BE2C (cell line): ENCODE measurements around the gene PATL2.
"Not testable (repeated sequence)": the region's sequence is repeated elsewhere in the genome, so short reads cannot be mapped to it uniquely, and the experiment has no call there.

Experiments
- DNase-seq: peaks from one replicate; pipeline ENCODE4 v3.0.0-alpha.2; 2020
- H3K27me3 ChIP-seq: fragments of 250-450 bp; sonication (Bioruptor Pico); 2 replicates; pipeline ENCODE4 v1.5.1; 2020; ENCODE audit warnings: mild to moderate bottlenecking
- H3K36me3 ChIP-seq: fragments of 250-450 bp; sonication (Bioruptor Pico); 2 replicates; pipeline ENCODE4 v1.5.1; 2020; ENCODE audit warnings: mild to moderate bottlenecking
- H3K4me1 ChIP-seq: fragments of 250-450 bp; sonication (Bioruptor Pico); 2 replicates; pipeline ENCODE4 v1.5.1; 2020
- H3K4me3 ChIP-seq: 2 replicates; pipeline ENCODE4 v1.5.1; 2011; ENCODE audit warnings: low read depth, low read length
- H3K9me3 ChIP-seq: fragments of 250-450 bp; sonication (Bioruptor Pico); 2 replicates; pipeline ENCODE4 v1.5.1; 2020
- TF ChIP-seq, protein P1 (sequence below): IDR thresholded peaks from 2 replicates; pipeline ENCODE4 v1.5.1; 2012; ENCODE audit warnings: mild to moderate bottlenecking, low read depth, low read length

The PATL2 gene

DNA sequence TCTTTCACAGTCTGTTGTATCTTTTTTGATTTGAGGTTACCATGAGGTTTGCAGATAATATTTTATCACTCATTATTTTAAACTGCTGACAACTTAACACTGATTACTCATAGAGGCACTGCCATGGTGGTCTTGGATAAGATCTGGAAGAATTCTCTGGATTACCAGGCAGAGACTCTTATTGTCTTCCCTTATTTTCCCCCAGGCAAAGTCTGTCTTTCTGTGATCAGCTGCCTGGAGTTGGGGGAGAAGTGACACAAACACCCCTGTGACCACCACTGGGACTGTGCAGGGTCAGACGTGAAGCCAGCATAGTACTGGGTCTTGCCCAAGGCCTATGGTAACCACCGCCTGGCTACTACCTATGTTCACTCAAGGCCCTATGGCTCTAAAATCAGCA is 4.7 kb downstream of the PATL2 start:
- no peak for DNase-seq
- Histone ChIP-seq H3K9me3 (peaks cover 3% of the 10 kb centered on the region; the same call in 1 of the 2 replicates), H3K27me3 (no peaks in the 10 kb centered on the region), H3K4me3 (no peak overlapping the region), H3K4me1 (no peaks in the 10 kb centered on the region), H3K36me3 (no peaks in the 10 kb centered on the region)
- TF ChIP-seq, protein P1, sequence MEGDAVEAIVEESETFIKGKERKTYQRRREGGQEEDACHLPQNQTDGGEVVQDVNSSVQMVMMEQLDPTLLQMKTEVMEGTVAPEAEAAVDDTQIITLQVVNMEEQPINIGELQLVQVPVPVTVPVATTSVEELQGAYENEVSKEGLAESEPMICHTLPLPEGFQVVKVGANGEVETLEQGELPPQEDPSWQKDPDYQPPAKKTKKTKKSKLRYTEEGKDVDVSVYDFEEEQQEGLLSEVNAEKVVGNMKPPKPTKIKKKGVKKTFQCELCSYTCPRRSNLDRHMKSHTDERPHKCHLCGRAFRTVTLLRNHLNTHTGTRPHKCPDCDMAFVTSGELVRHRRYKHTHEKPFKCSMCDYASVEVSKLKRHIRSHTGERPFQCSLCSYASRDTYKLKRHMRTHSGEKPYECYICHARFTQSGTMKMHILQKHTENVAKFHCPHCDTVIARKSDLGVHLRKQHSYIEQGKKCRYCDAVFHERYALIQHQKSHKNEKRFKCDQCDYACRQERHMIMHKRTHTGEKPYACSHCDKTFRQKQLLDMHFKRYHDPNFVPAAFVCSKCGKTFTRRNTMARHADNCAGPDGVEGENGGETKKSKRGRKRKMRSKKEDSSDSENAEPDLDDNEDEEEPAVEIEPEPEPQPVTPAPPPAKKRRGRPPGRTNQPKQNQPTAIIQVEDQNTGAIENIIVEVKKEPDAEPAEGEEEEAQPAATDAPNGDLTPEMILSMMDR = no peak

GRCh38 chr15:44705986-44706385 is 5.1 kb downstream of the PATL2 start:
- Histone ChIP-seq H3K36me3 (no peaks in the 10 kb centered on the region), H3K4me3 (no peak overlapping the region), H3K9me3 (peaks cover 3% of the 10 kb centered on the region; the same call in 1 of the 2 replicates), H3K4me1 (no peaks in the 10 kb centered on the region), H3K27me3 (no peaks in the 10 kb centered on the region)
- TF ChIP-seq, protein P1 = no peak
- DNase-seq = no peak

DNA sequence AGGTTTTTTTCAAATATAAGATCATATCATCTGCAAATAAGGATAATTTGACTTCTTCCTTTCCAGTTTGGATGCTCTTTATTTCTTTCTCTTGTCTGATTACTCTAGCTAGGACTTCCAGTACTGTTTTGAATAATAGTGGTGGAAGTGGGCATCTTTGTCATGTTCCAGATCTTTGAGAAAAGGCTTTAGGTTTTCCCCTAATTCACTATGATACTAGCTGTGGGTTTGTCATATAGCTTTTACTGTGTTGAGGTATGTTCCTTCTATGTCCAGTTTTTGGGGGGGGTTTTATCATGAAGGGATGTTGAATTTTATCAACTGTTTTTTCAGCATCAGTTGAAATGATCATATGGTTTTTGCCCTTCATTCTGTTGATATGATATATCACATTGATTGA is 10.4 kb downstream of the PATL2 start:
- H3K27me3 ChIP-seq = not testable (repeated sequence)

DNA sequence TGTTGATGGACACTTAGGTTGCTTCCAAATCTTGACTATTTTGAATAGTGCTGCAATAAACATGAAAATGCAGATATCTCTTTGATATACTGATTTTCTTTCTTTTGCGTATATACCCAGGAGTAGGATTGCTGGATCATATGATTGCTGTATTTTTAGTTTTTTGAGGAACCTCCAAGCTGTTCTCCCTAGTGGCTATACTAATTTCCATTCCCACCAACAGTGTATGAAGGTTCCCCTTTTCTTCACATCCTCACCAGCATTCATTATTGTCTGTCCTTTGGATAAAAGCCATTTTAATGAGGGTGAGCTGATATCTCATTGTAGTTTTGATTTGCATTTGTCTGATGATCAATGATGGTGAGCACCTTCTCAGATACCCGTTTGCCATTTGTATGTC is 12.5 kb downstream of the PATL2 start:
- Histone ChIP-seq H3K36me3 (no peaks in the 10 kb centered on the region), H3K27me3 (peaks cover 3% of the 10 kb centered on the region), H3K4me3 (no peak overlapping the region), H3K4me1 (no peaks in the 10 kb centered on the region), H3K9me3 (peaks cover 3% of the 10 kb centered on the region; the same call in 1 of the 2 replicates)
- DNase-seq = no peak
- TF ChIP-seq, protein P1 = no peak

More for the DNA sequence above, 10.4 kb downstream of the PATL2 start:
- DNase-seq, H3K4me3 ChIP-seq, H3K9me3 ChIP-seq, H3K4me1 ChIP-seq, H3K36me3 ChIP-seq: not testable (repeated sequence)

DNA sequence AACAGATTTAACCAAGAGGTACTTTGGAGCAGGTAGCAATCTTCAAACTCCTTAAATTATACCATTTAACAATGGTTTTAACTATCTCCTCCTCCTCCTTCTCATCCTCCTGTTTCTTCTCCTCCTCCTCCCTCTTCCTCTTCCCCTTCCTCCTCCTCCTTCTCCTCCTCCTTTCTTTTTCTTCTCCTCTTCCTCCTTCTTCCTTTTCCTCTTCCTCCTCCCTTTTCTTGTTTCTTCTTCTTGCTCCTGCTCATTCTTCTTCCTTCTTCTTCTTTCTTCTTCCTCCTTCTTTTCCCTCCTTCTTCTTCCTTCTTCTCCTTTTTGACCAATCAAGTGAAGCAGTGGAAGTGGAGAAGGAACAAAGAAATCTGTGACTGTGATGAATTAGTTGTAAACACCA is 14.1 kb downstream of the PATL2 start:
- TF ChIP-seq, protein P1 = no peak
- Histone ChIP-seq H3K4me1 (no peaks in the 10 kb centered on the region), H3K36me3 (no peaks in the 10 kb centered on the region), H3K27me3 (peaks cover 3% of the 10 kb centered on the region), H3K4me3 (no peak overlapping the region), H3K9me3 (peaks cover 3% of the 10 kb centered on the region; the same call in 1 of the 2 replicates)
- no peak for DNase-seq

DNA sequence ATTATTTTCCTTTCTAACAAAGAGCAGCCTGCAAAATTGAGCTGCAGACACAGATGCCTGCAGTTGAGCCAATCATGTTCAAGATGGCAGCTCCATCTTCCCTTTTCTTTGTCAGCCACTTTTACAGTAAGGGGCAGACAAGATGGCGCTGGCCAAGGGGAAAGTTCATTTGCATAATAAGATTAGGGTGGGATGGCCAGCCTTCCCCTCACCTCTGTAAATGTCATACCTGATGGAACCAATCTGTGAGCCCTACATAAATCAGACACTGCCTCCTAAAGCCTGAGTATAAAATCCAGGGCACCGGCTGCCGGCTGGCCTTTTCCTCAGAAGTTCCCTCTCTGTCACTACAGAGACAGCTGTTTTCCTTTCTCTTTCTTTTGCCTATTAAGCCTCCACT is 15.8 kb downstream of the PATL2 start:
- TF ChIP-seq, protein P1 = no peak
- peaks cover 3% of the 10 kb centered on the region for H3K27me3 ChIP-seq
- no peak for DNase-seq

GRCh38 chr15:44694416-44694815 is 16.7 kb downstream of the PATL2 start:
- H3K4me3 ChIP-seq = no peak overlapping the region
- no peaks in the 10 kb centered on the region for H3K4me1 ChIP-seq
- no peaks in the 10 kb centered on the region for H3K9me3 ChIP-seq
- no peak for DNase-seq
- no peaks in the 10 kb centered on the region for H3K36me3 ChIP-seq
- H3K27me3 ChIP-seq = peaks cover 3% of the 10 kb centered on the region
- TF ChIP-seq, protein P1 = no peak

More for the DNA sequence above, 15.8 kb downstream of the PATL2 start:
- H3K4me3 ChIP-seq = no peak overlapping the region
- no peaks in the 10 kb centered on the region for H3K36me3 ChIP-seq
- H3K4me1 ChIP-seq = no peaks in the 10 kb centered on the region
- no peaks in the 10 kb centered on the region for H3K9me3 ChIP-seq
